A549 (cell line): Measurements from ENCODE around the gene PSMA7. TPM values are rescaled to one million over a fixed set of nuclear protein-coding genes. Genes with fewer than 3 reads are reported as not detected.

Source experiments
- ATAC-seq, 2 experiments: fragments of 200-7000 bp in 1 of 2; fragments of >200 bp in 1 of 2; cut with Nextera tagmentation in 1 of 2; cut with Tn5 transposase in 1 of 2; 3 replicates each; pipeline versions ENCODE4 v1.8.0 to v1.9.1; 2018 to 2020; ENCODE audit warnings: mild to moderate bottlenecking in 1 of 2, moderate library complexity in 1 of 2
- CTCF ChIA-PET: fragments of 300-600 bp; sonication (Branson Sonifier 250); formaldehyde crosslinking; extraction: SDS; loops from one replicate; lab custom pipeline; 2021; ENCODE audit warnings: antibody characterized with exemption, inconsistent platforms; lab: Yijun Ruan, JAX
- POLR2A ChIA-PET: fragments of 350-600 bp; formaldehyde crosslinking; extraction: SDS; loops from one replicate; lab custom pipeline; 2021; ENCODE audit warnings: antibody characterized with exemption, inconsistent platforms; lab: Yijun Ruan, JAX
- DNase-seq, 2 experiments: peaks; one replicate each; pipeline versions ENCODE4 v3.0.0 to v3.0.0-alpha.2; 2011 to 2016; ENCODE audit warnings: low read depth in 1 of 2, low spot score in 1 of 2
- FAIRE-seq: peaks from 2 replicates; lab custom pipeline; 2011; peaks lifted over from hg19 to GRCh38; lab: Jason Lieb, UNC
- H3K27ac ChIP-seq, 2 experiments: fragments of >200 bp; sonication (Bioruptor Twin); formaldehyde crosslinking; 3 replicates each; pipeline ENCODE4 v1.5.1; 2016 to 2017
- H3K4me1 ChIP-seq: fragments of >200 bp; sonication (Bioruptor Twin); formaldehyde crosslinking; 3 replicates; pipeline ENCODE4 v1.6.1; 2016
- H3K4me2 ChIP-seq: fragments of >200 bp; sonication (Bioruptor Twin); formaldehyde crosslinking; 3 replicates; pipeline ENCODE4 v1.6.1; 2016
- H3K4me3 ChIP-seq: fragments of >200 bp; sonication (Bioruptor Twin); formaldehyde crosslinking; 3 replicates; pipeline ENCODE4 v1.5.1; 2016
- H3K9me3 ChIP-seq: fragments of >200 bp; sonication (Bioruptor Twin); formaldehyde crosslinking; 3 replicates; pipeline ENCODE4 v1.6.1; 2016
- ATOH8 ChIP-seq: fragments of 250-450 bp; sonication (Bioruptor Pico); IDR thresholded peaks from 2 replicates; pipeline ENCODE4 v1.5.0; 2020; ENCODE audit warnings: low read depth, mild to moderate bottlenecking, moderate library complexity
- CBX8 ChIP-seq: fragments of 200-600 bp; sonication (generic); IDR thresholded peaks from 2 replicates; pipeline ENCODE4 v1.6.1; 2016
- CHD2 ChIP-seq: fragments of 150-350 bp; IDR thresholded peaks from 2 replicates; pipeline ENCODE4 v1.6.1; 2014; ENCODE audit warnings: low read length; ENCODE audit not compliant: partially characterized antibody
- EP300 ChIP-seq, 2 experiments: fragments of >200 bp; sonication (Bioruptor Twin); formaldehyde crosslinking; IDR thresholded peaks; 2 replicates in 1 of 2; 3 replicates in 1 of 2; pipeline ENCODE4 v1.6.1; 2016 to 2017
- ESRRA ChIP-seq: fragments of 150-350 bp; IDR thresholded peaks from 2 replicates; pipeline ENCODE4 v1.6.1; 2014; ENCODE audit warnings: mild to moderate bottlenecking, low read length, borderline replicate concordance
- FOSB ChIP-seq: fragments of 250-450 bp; sonication (Bioruptor Pico); IDR thresholded peaks from 2 replicates; pipeline ENCODE4 v1.5.0; 2020; ENCODE audit warnings: mild to moderate bottlenecking, moderate library complexity
- FOSL2 ChIP-seq, 2 experiments: fragments of 450-650 bp in 1 of 2; fragments of >200 bp in 1 of 2; sonication (Bioruptor Twin) in 1 of 2; formaldehyde crosslinking; IDR thresholded peaks; 2 replicates each; pipeline versions ENCODE4 v1.5.0 to v1.6.1; 2016 to 2020; ENCODE audit warnings: mild to moderate bottlenecking in 1 of 2, moderate library complexity in 1 of 2
- HDAC2 ChIP-seq: fragments of 200-600 bp; sonication (generic); IDR thresholded peaks from 2 replicates; pipeline ENCODE4 v1.6.1; 2016
- HMGXB4 ChIP-seq: fragments of 250-450 bp; sonication (Bioruptor Pico); IDR thresholded peaks from 2 replicates; pipeline ENCODE4 v1.5.0; 2021; ENCODE audit warnings: mild to moderate bottlenecking, moderate library complexity, borderline replicate concordance
- JUN ChIP-seq, 2 experiments: fragments of >200 bp; sonication (Bioruptor Twin); formaldehyde crosslinking; IDR thresholded peaks; 2 replicates in 1 of 2; 3 replicates in 1 of 2; pipeline ENCODE4 v1.6.1; 2016 to 2017
- KDM1A ChIP-seq: fragments of 200-600 bp; sonication (generic); IDR thresholded peaks from 2 replicates; pipeline ENCODE4 v1.6.1; 2016; ENCODE audit warnings: low read depth, mild to moderate bottlenecking
- MAZ ChIP-seq: fragments of 150-350 bp; IDR thresholded peaks from 2 replicates; pipeline ENCODE4 v1.6.1; 2014; ENCODE audit warnings: antibody characterized with exemption, low read depth, low read length, borderline replicate concordance
- MYC ChIP-seq: IDR thresholded peaks from 2 replicates; pipeline ENCODE4 v1.6.1; 2012; ENCODE audit warnings: mild to moderate bottlenecking, inconsistent platforms, low read length, improper control_type of control experiment, borderline replicate concordance
- NFE2L2 ChIP-seq: fragments of 150-350 bp; conservative IDR thresholded peaks from 2 replicates; pipeline ENCODE4 v1.6.1; 2014; ENCODE audit warnings: low read length
- NPAS2 ChIP-seq: fragments of 250-450 bp; sonication (Bioruptor Pico); IDR thresholded peaks from 2 replicates; pipeline ENCODE4 v1.8.0; 2022; ENCODE audit warnings: mild to moderate bottlenecking, moderate library complexity, borderline replicate concordance
- NR3C1 ChIP-seq: fragments of >200 bp; sonication (Bioruptor Twin); formaldehyde crosslinking; IDR thresholded peaks from 3 replicates; pipeline ENCODE4 v1.6.1; 2017
- PBX3 ChIP-seq: IDR thresholded peaks from 2 replicates; pipeline ENCODE4 v1.6.1; 2012
- PHF8 ChIP-seq: fragments of 200-600 bp; sonication (generic); IDR thresholded peaks from 2 replicates; pipeline ENCODE4 v1.6.1; 2016; ENCODE audit warnings: low read depth, mild to moderate bottlenecking, antibody characterized with exemption, moderate library complexity, borderline replicate concordance
- RNF2 ChIP-seq: fragments of 200-600 bp; sonication (generic); IDR thresholded peaks from 2 replicates; pipeline ENCODE4 v1.6.1; 2016; ENCODE audit warnings: low read depth, mild to moderate bottlenecking, antibody characterized with exemption, moderate library complexity, borderline replicate concordance
- TP53 ChIP-seq: fragments of 250-450 bp; sonication (Bioruptor Pico); IDR thresholded peaks from 2 replicates; pipeline ENCODE4 v1.5.0; 2021; ENCODE audit warnings: mild to moderate bottlenecking, moderate library complexity
- USF2 ChIP-seq: fragments of 450-650 bp; IDR thresholded peaks from 2 replicates; pipeline ENCODE4 v1.6.1; 2014; ENCODE audit warnings: antibody characterized with exemption
- ZC3H11A ChIP-seq: fragments of 450-650 bp; IDR thresholded peaks from 2 replicates; pipeline ENCODE4 v1.6.1; 2014; ENCODE audit warnings: antibody characterized with exemption, mild to moderate bottlenecking
- ZFP36 ChIP-seq: fragments of 450-650 bp; IDR thresholded peaks from 2 replicates; pipeline ENCODE4 v1.6.1; 2014; ENCODE audit warnings: borderline replicate concordance; ENCODE audit not compliant: partially characterized antibody
- ZSCAN20 ChIP-seq: fragments of 250-450 bp; sonication (Bioruptor Pico); IDR thresholded peaks from 2 replicates; pipeline ENCODE4 v1.8.0; 2022; ENCODE audit warnings: mild to moderate bottlenecking, moderate library complexity
- WGBS: methylation state at CpG from one replicate; pipeline ENCODE4 v1.1.6; 2017; ENCODE audit errors: missing lambda C conversion rate; 5-methylcytosine and 5-hydroxymethylcytosine counted together
- polyA plus RNA-seq, 4 experiments: library from polyadenylated mRNA; depleted of rRNA in 3 of 4; stranded (reverse); fragments of >200 nt; fragmentation: RNase III in 1 of 4; extraction: RNeasy Plus Mini Kit Qiagen cat#74134 plus additional on column Dnase treatment in 1 of 4; gene quantifications; 2 replicates in 3 of 4; 3 replicates in 1 of 4; pipeline ENCODE4 v1.2.3, GENCODE V29; 2011 to 2017

The PSMA7 gene
- polyA plus RNA-seq, 2 of the 4 experiments (the other 2 are of a cell fraction): 511 to 562 TPM

- no peak for TF ChIP-seq USF2
- no peak for TF ChIP-seq ZC3H11A
These were observed 14.7 kb downstream of the PSMA7 start (continued) for GRCh38 chr20:62128502-62128901.

- CTCF ChIA-PET: interaction anchor here (1.6 to 3.0 kb wide), 3 partner anchors 8 to 117 kb away, joined by 8 to 15 read pairs (median 9); no protein-coding TSS in a partner anchor
- no peak for TF ChIP-seq EP300 (IDR thresholded peaks at IDR 0.05)
- no peak for TF ChIP-seq PBX3
- no peak for TF ChIP-seq NR3C1
- no peak for TF ChIP-seq USF2
- TF ChIP-seq MAZ: no peak
- TF ChIP-seq CBX8: no peak
- no peak for TF ChIP-seq ZSCAN20 (CRISPR knock-in tag)
- no peak for TF ChIP-seq PHF8
- no peak for TF ChIP-seq NFE2L2
- TF ChIP-seq ESRRA: no peak
- no peak for TF ChIP-seq JUN (IDR thresholded peaks at IDR 0.05)
- no peak for TF ChIP-seq TP53
- no peak for TF ChIP-seq ATOH8 (CRISPR knock-in tag)
- no peak for TF ChIP-seq MYC
- FAIRE-seq: no peak
- POLR2A ChIA-PET: interaction anchor here (0.6 kb wide), 1 partner anchor 259 kb away, joined by 5 read pairs; the partner anchor contains the start of gene RPS21
- Histone ChIP-seq H3K4me1 (peaks cover 11% of the 10 kb centered on the region), H3K4me2 (no peak overlapping the region), H3K9me3 (no peaks in the 10 kb centered on the region), H3K27ac (no peak overlapping the region), H3K4me3 (no peak overlapping the region)
- no peak for DNase-seq
- ATAC-seq: no peak
- WGBS: 90% methylated on average over 6 of the region's 6 CpGs
These were observed 15.4 kb downstream of the PSMA7 start for GRCh38 chr20:62127799-62128198.

- no peak for DNase-seq
- H3K9me3 ChIP-seq: no peaks in the 10 kb centered on the region
- WGBS: 95% methylated on average over 20 of the region's 20 CpGs
- peaks cover 11% of the 10 kb centered on the region for H3K4me1 ChIP-seq
- no peak for TF ChIP-seq FOSL2 (IDR thresholded peaks at IDR 0.05)
- TF ChIP-seq FOSL2 (CRISPR knock-in tag; IDR thresholded peaks at IDR 0.05): no peak
- no peak for TF ChIP-seq HMGXB4 (CRISPR knock-in tag)
- TF ChIP-seq KDM1A: no peak
- no peak for TF ChIP-seq CHD2
- TF ChIP-seq CBX8: no peak
- TF ChIP-seq USF2: no peak
- no peak for TF ChIP-seq RNF2
- TF ChIP-seq FOSB (CRISPR knock-in tag): no peak
- no peak for TF ChIP-seq NR3C1
- TF ChIP-seq NPAS2 (CRISPR knock-in tag): no peak
- TF ChIP-seq ZFP36: no peak
- TF ChIP-seq TP53: no peak
- no peak for TF ChIP-seq HDAC2
- no peak overlapping the region for H3K27ac ChIP-seq
- H3K4me3 ChIP-seq: no peak overlapping the region
- no peak overlapping the region for H3K4me2 ChIP-seq
- CTCF ChIA-PET: interaction anchor here (1.0 to 3.8 kb wide), 3 partner anchors 10 to 115 kb away, joined by 5 to 15 read pairs (median 11); no protein-coding TSS in a partner anchor
- ATAC-seq: no peak
- POLR2A ChIA-PET: no interaction called here
- FAIRE-seq: no peak
These were observed 17.1 kb downstream of the PSMA7 start for GRCh38 chr20:62126141-62126540.
